HG02938 (cell line): ENCODE data around the gene PPP2R5B.
"Not testable (repeated sequence)": the region's sequence is repeated elsewhere in the genome, so short reads cannot be mapped to it uniquely, and the experiment has no call there.

Experiments used
- ATAC-seq: cut with Tn5 transposase; IDR thresholded peaks from one replicate; pipeline ENCODE4 v1.9.1; 2021; ENCODE audit warnings: mild to moderate bottlenecking, moderate library complexity; ENCODE audit not compliant: unreplicated experiment

The PPP2R5B gene

DNA sequence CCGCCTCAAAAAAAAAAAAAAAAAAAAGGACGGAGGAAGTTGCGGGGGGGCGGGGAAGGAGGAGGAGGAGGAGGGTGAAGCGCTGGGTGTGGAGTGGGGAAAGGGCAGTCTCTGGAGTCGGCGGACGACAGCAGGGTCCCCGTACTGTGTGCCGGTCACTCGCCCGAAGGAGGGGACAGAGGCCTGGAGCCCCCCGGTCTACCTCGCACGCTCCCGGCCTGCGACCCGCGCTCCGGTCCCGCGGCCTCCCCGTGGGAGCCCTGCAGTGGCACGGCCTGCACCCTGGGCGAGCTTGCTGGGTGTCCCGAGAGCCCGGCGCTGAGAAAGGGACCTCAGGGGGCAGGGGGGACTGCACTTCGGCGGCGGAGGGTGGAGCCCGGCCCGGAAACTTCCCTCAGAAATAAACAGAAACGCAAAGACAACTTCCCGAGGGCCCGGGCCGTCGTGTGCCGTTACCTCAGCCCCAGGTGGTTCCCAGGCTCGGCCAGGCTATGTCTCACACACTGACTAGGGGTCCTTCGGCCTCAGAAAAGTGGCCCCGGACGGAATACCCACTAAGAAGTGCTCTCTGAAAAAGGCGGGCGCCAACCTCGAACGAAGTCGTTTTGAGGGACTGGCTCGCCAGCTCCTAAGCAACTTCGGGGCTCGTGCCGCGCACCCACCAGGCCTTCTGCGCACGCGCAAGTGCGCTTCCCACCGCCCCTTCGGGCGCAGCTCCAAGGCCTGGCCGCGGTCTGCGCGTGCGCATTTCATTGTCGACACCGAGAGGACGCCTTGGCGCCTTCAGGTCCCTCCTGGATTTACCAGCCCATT, 47.1 kb downstream of the PPP2R5B start, which contains the start of gene MAJIN:
TSS of gene MAJIN (minus strand) at position 688 of the 813 bp plus-strand sequence. CDS start 12,703 bp downstream, outside the sequence.
- no peak for ATAC-seq

DNA sequence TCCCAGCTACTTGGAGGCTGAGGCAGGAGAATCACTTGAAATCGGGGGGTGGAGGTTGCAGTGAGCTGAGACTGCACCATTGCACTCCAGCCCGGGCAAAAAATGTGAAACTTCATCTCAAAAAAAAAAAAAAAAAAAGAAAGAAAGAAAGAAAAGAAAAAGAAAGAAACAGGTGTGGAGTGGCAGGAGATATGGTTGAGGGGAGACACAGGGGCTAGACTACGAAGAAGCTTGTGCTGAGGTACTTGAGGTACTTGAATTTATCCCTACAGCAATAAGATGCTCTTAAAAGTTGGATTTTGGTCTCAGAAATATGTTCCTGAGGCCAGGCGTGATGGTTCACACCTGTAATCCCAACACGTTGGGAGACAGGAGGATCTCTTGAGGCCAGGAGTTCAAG, 49.6 kb downstream of the PPP2R5B start:
- no peak for ATAC-seq

DNA sequence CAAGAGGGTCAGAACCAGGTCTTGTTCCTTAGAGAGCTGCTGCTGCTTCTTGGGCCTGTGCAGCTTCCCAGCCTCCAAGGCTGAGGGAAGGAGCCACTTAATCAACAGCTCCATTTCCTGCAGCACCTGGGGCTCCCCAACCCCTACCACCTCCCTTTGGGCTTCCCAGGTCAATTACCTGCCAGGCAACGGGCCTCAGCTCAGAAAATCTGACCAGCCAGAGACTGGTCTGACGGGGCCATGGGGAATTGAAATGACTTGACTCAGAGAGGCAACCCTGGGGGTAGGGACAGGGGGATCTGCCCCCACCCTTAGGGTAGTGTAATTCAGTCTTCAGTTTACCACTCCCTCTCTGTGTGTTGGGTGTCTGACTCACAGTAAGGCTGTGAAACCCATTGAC, 52.2 kb downstream of the PPP2R5B start:
- no peak for ATAC-seq

GRCh38 chr11:64983339-64983738, 58.9 kb downstream of the PPP2R5B start:
- ATAC-seq = not testable (repeated sequence)
